HCT116 (cell line): ENCODE results near the gene TNFRSF8. TPM values are rescaled to one million over a fixed set of nuclear protein-coding genes. Genes with fewer than 3 reads are reported as not detected.

Source experiments
- ATAC-seq: fragments of 200-7000 bp; cut with Tn5 transposase; 2 replicates; pipeline ENCODE4 v1.9.1; 2020; ENCODE audit warnings: mild to moderate bottlenecking, moderate library complexity
- BruUV-seq: library from RNA; stranded (reverse); fragments of 400-500 nt; replicated peaks from 2 replicates; lab custom pipeline; 2021; lab: Mats Ljungman, UMichigan
- CTCF ChIA-PET: fragments of 300-600 bp; sonication (Branson Sonifier 250); formaldehyde crosslinking; loops from one replicate; lab custom pipeline; 2021; ENCODE audit warnings: antibody characterized with exemption; lab: Charles Lee
- POLR2A ChIA-PET: fragments of 300-600, 350-600 bp; sonication (Branson Sonifier 250); formaldehyde crosslinking; loops from one replicate; lab custom pipeline; 2021; ENCODE audit warnings: antibody characterized with exemption; lab: Charles Lee
- RAD21 ChIA-PET, 2 experiments: fragments of 300-600 bp; sonication (Branson Sonifier 250); formaldehyde crosslinking; loops; one replicate each; lab custom pipeline; 2023; ENCODE audit warnings: low total read pairs in 2 of 2; ENCODE audit not compliant: uncharacterized antibody in 2 of 2, unreplicated experiment in 2 of 2, low non-redundant PET in 1 of 2; lab: Charles Lee
- DNase-seq: peaks from one replicate; pipeline ENCODE4 v3.0.0-alpha.2; 2010; ENCODE audit warnings: low read depth, low spot score
- H2AFZ ChIP-seq: fragments of 200-600 bp; shearing (Covaris generic), sonication (generic); 2 replicates; pipeline ENCODE4 v1.6.1; 2017; ENCODE audit warnings: low read depth, mixed run types, mixed read lengths, antibody characterized with exemption, low read length; ENCODE audit not compliant: poor library complexity, severe bottlenecking
- H3K27ac ChIP-seq: 2 replicates; pipeline ENCODE4 v1.5.1; 2012; ENCODE audit warnings: low read depth, low read length
- H3K27me3 ChIP-seq: fragments of 200-600 bp; sonication (generic); 2 replicates; pipeline ENCODE4 v1.6.1; 2016; ENCODE audit warnings: mixed run types, low read length, mixed read lengths; ENCODE audit not compliant: insufficient read depth
- H3K36me3 ChIP-seq, 2 experiments: fragments of 200-500 bp in 1 of 2; fragments of 200-600 bp in 1 of 2; sonication (Bioruptor generic) in 1 of 2; sonication (generic) in 1 of 2; 2 replicates each; pipeline versions ENCODE4 v1.5.1 to v1.6.1; 2014 to 2016; ENCODE audit warnings: low read length in 2 of 2, inconsistent platforms in 1 of 2, mixed read lengths in 1 of 2, mixed run types in 1 of 2; ENCODE audit not compliant: insufficient read depth in 2 of 2, control insufficient read depth in 1 of 2
- H3K4me1 ChIP-seq, 2 experiments: fragments of 200-600 bp in 1 of 2; sonication (generic) in 1 of 2; 2 replicates each; pipeline versions ENCODE4 v1.5.1 to v1.6.1; 2012 to 2017; ENCODE audit warnings: low read length in 2 of 2, inconsistent platforms in 1 of 2, mild to moderate bottlenecking in 1 of 2, mixed read lengths in 1 of 2, mixed run types in 1 of 2, moderate library complexity in 1 of 2; ENCODE audit not compliant: insufficient read depth in 2 of 2, control insufficient read depth in 1 of 2
- H3K4me2 ChIP-seq: fragments of 200-600 bp; sonication (generic); 2 replicates; pipeline ENCODE4 v1.6.1; 2017; ENCODE audit warnings: mixed run types, low read length, mixed read lengths
- H3K4me3 ChIP-seq, 2 experiments: fragments of 200-600 bp in 1 of 2; sonication (generic) in 1 of 2; replicated peaks in 1 of 2; 2 replicates each; pipeline ENCODE4 v1.5.1; 2011 to 2016; ENCODE audit warnings: low read length in 2 of 2, control low read depth in 1 of 2, low read depth in 1 of 2, mild to moderate bottlenecking in 1 of 2, mixed read lengths in 1 of 2, mixed run types in 1 of 2
- H3K79me2 ChIP-seq: fragments of 200-600 bp; sonication (generic); 2 replicates; pipeline ENCODE4 v1.6.1; 2017; ENCODE audit warnings: mild to moderate bottlenecking, mixed run types, low read length, moderate library complexity, mixed read lengths; ENCODE audit not compliant: insufficient read depth
- H3K9ac ChIP-seq: fragments of 200-600 bp; sonication (generic); 2 replicates; pipeline ENCODE4 v1.6.1; 2016; ENCODE audit warnings: low read length, mixed read lengths
- H3K9me2 ChIP-seq: fragments of 200-600 bp; sonication (generic), shearing (Covaris generic); 2 replicates; pipeline ENCODE4 v1.6.1; 2017; ENCODE audit warnings: mixed run types, mild to moderate bottlenecking, moderate library complexity; ENCODE audit not compliant: insufficient read depth
- H3K9me3 ChIP-seq, 2 experiments: fragments of 200-500 bp in 1 of 2; fragments of 200-600 bp in 1 of 2; sonication (Bioruptor generic) in 1 of 2; sonication (generic) in 1 of 2; 2 replicates each; pipeline ENCODE4 v1.6.1; 2014 to 2017; ENCODE audit warnings: low read length in 2 of 2, mixed read lengths in 2 of 2, inconsistent platforms in 1 of 2, low read depth in 1 of 2, mild to moderate bottlenecking in 1 of 2, mixed run types in 1 of 2, moderate library complexity in 1 of 2; ENCODE audit not compliant: control insufficient read depth in 1 of 2, insufficient read depth in 1 of 2
- H4K20me1 ChIP-seq: fragments of 200-600 bp; sonication (generic), shearing (Covaris generic); 2 replicates; pipeline ENCODE4 v1.6.1; 2017; ENCODE audit warnings: mixed run types, mild to moderate bottlenecking, moderate library complexity; ENCODE audit not compliant: insufficient read depth
- FOSL1 ChIP-seq: IDR thresholded peaks from 2 replicates; pipeline ENCODE4 v1.6.1; 2012; ENCODE audit warnings: low read depth
- RAD21 ChIP-seq: IDR thresholded peaks from 2 replicates; pipeline ENCODE4 v1.6.1; 2012; ENCODE audit warnings: low read depth, mild to moderate bottlenecking
- SRF ChIP-seq: IDR thresholded peaks from 2 replicates; pipeline ENCODE4 v1.6.1; 2012; ENCODE audit warnings: low read depth
- intact Hi-C: fragments of 100-400 bp; cut with micrococcal nuclease; formaldehyde crosslinking; loops from 2 replicates; pipeline ENCODE4 v1.10.0; 2022
- total RNA-seq: library from RNA; stranded (reverse); gene quantifications from one replicate; pipeline ENCODE4 v1.2.1, GENCODE V29; 2021; ENCODE audit not compliant: unreplicated experiment
- TF ChIP-seq, protein P1 (sequence below), 3 experiments: fragments of 200-600 bp in 1 of 3; sonication (generic) in 1 of 3; IDR thresholded peaks in 2 of 3; conservative IDR thresholded peaks in 1 of 3; 2 replicates each; pipeline ENCODE4 v1.5.1; 2012 to 2017; ENCODE audit warnings: low read depth in 2 of 3, low read length in 2 of 3, antibody characterized with exemption in 1 of 3, borderline replicate concordance in 1 of 3, control low read depth in 1 of 3, mild to moderate bottlenecking in 1 of 3, mixed read lengths in 1 of 3, mixed run types in 1 of 3, moderate library complexity in 1 of 3; ENCODE audit not compliant: insufficient read depth in 1 of 3

Gene TNFRSF8
- total RNA-seq, 1 experiment from 2014 or later, result 0.17 TPM

DNA sequence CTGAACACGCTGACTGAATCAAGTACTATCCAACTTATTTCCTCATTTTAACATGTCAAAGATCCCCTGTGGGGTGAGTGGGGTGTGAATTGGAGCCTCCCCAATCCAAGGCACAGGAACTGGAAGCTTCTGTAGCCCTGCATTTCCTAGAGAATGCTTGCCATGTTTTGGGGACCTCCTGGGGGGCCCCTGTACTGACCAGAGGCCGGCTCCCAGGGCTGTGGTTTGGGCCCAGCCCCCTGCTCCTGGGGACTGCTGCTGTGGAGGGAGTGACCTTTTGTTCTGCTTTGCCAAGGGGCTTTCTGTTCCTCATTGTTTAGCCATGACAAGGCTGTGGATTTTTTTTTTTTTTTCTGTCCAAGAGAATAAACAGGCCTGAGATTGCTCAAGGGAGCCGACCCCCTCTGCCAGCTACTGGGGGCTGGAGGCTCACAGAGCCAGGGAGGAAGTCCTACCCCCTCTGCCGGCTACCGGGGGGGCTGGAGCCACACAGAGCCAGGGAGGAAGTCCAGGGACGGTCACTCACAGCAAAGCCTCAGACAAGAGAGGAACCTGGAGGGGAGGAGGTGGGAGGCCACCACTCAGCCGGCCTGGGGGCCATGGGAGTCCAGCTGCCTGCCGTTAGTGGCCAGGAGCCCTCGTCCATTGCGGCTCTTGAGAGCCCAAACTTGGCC is 121.0 kb downstream of the TNFRSF8 start (continued):
- TF ChIP-seq, protein P1, sequence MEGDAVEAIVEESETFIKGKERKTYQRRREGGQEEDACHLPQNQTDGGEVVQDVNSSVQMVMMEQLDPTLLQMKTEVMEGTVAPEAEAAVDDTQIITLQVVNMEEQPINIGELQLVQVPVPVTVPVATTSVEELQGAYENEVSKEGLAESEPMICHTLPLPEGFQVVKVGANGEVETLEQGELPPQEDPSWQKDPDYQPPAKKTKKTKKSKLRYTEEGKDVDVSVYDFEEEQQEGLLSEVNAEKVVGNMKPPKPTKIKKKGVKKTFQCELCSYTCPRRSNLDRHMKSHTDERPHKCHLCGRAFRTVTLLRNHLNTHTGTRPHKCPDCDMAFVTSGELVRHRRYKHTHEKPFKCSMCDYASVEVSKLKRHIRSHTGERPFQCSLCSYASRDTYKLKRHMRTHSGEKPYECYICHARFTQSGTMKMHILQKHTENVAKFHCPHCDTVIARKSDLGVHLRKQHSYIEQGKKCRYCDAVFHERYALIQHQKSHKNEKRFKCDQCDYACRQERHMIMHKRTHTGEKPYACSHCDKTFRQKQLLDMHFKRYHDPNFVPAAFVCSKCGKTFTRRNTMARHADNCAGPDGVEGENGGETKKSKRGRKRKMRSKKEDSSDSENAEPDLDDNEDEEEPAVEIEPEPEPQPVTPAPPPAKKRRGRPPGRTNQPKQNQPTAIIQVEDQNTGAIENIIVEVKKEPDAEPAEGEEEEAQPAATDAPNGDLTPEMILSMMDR (IDR thresholded peaks at IDR 0.05 in 2 of 3, conservative IDR thresholded peaks at IDR 0.05 in 1 of 3; ENCODE audit: borderline replicate concordance in 1 of 3, insufficient read depth in 1 of 3, low read depth in 2 of 3, low read length in 2 of 3), result no peak
- no peak for TF ChIP-seq RAD21
- no peak for TF ChIP-seq FOSL1
- no peak for TF ChIP-seq SRF

DNA sequence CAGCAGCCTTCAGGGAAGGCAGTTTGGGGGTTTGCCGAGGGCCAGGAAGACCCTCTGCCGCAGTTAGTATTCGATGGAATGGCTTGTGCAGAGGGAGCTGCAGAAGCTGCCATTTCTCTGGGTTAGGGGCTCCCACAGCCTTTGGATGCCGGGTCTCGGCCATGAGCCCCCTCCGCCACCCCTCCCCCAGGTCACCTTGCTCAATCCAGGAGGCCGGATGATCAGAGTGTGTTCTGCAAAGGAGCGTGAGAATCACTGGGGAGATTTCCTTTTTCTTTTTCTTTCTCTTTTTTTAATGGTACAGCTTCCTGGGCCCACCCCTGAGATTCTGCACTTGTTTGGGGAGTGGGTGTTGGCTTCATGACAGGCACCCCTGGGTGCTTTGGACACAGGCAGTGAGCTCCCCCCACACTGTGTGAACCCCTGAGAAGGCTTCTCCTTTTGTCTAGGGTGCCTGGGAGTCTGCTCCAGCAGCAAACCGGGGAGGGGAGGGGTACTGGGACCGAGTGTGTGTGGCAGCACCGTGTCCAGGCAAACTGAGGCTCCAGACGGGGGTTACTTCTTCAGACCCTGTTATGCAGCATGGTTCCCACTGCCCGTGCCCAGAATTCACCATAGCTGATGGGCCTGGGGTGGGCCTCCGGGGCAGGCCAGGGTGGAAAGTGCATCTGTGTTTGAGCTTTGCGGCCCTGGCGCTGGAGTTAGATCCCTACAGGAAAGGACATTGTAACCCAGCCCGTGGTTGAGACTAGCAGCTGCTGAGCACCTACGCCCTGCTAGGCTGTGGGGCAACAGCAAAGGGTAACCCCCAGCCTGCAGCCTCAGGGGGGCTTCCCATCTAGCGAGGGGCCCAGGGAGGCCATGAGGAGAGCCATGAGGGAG is 122.2 kb downstream of the TNFRSF8 start:
- TF ChIP-seq FOSL1 (no peak), SRF (no peak)
- no TSS peak for BruUV-seq
- Histone ChIP-seq H3K4me1 (peaks cover 0 to 14% of the 10 kb centered on the region in 2 experiments; a peak in 1 of 4 replicates), H3K27ac (no peak overlapping the region), H3K9me2 (no peaks in the 10 kb centered on the region), H4K20me1 (no peaks in the 10 kb centered on the region), H3K79me2 (no peaks in the 10 kb centered on the region), H3K27me3 (no peaks in the 10 kb centered on the region), H3K36me3 (no peaks in the 10 kb centered on the region), H3K4me3 (no peak overlapping the region), H3K9me3 (no peaks in the 10 kb centered on the region), H3K9ac (no peak overlapping the region), H2AFZ (no peak overlapping the region), H3K4me2 (no peak overlapping the region)
- ChIA-PET RAD21 (no interaction called here), CTCF (interaction anchor here (0.7 kb wide), 1 partner anchor 60 kb away, joined by 4 read pairs; no protein-coding TSS in a partner anchor), POLR2A (no interaction called here)
- no peak for DNase-seq
- no peak for ATAC-seq
- intact Hi-C loops, result no loop called here
